ENCODE data around the gene TGFB1I1. TPM values are rescaled to one million over a fixed set of nuclear protein-coding genes. Genes with fewer than 3 reads are reported as not detected.

The TGFB1I1 gene
- 3.0 TPM for total RNA-seq

GRCh38 chr16:31471875-31472708, at the start of gene TGFB1I1:
Gene TGFB1I1 (plus strand): TSS chr16:31472152. CDS start chr16:31472189, 37 bp downstream.

DNA sequence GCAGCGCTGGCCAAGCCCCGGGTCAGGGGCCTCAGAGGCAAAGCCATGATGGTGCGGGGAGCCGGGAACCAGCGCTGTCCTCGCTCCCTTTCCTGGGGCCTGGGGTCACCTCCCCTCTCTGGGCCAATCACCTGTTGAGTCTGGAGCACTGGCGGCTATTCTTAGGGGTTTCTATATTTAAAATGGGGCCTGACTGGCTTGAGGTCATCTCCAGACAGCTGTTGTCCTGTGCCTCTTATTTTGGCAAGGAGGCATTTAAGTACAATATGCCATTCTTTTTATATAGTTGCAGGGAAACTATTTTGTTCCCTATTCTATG, 43.7 kb upstream of the TGFB1I1 start, which contains the start of gene COX6A2:
Gene COX6A2, minus strand, starts transcription at position 82 of the 319 bp plus-strand sequence. Its CDS starts 35 bp downstream, at position 47.

GRCh38 chr16:31458844-31459686, 12.9 kb upstream of the TGFB1I1 start, which contains the start of gene ARMC5:
Gene ARMC5 (plus strand): TSS chr16:31459501. CDS start chr16:31459525, 24 bp downstream.

GRCh38 chr16:31483081-31483480, 11.1 kb downstream of the TGFB1I1 start, which contains the start of gene SLC5A2:
Gene SLC5A2 (plus strand): TSS chr16:31483123. CDS start chr16:31483137, 14 bp downstream.

GRCh38 chr16:31507929-31508705, 36.2 kb downstream of the TGFB1I1 start, which contains the start of gene RUSF1:
Gene RUSF1 (minus strand): TSS chr16:31508391. CDS start chr16:31508373, 18 bp downstream.

Other genes starting within 250 kb of the TGFB1I1 start
- gene ITGAM, start 212.2 kb upstream of the TGFB1I1 start, total RNA-seq = 4.6 TPM
- gene ITGAX, start 117.0 kb upstream of the TGFB1I1 start, total RNA-seq = 3.0 TPM
- gene ITGAD, start 78.8 kb upstream of the TGFB1I1 start, total RNA-seq = not detected
- gene COX6A2, start 43.8 kb upstream of the TGFB1I1 start, total RNA-seq = not detected
- 2.5 TPM for gene ZNF843, start 29.4 kb upstream of the TGFB1I1 start, total RNA-seq
- 12.7 TPM for gene ARMC5, start 12.7 kb upstream of the TGFB1I1 start, total RNA-seq
- gene SLC5A2, start 11.0 kb downstream of the TGFB1I1 start, total RNA-seq = 2.1 TPM
- 39.4 TPM for gene RUSF1, start 36.2 kb downstream of the TGFB1I1 start, total RNA-seq
- 24.9 TPM for gene AHSP, start 55.7 kb downstream of the TGFB1I1 start, total RNA-seq